Naive thymus-derived CD8-positive, alpha-beta T cell (primary cell): ENCODE measurements around the gene AQP12A. TPM values are rescaled to one million over a fixed set of nuclear protein-coding genes. Genes with fewer than 3 reads are reported as not detected.

Experiments
- ATAC-seq, 2 donors: fragments of 150-1000 bp; cut with Tn5 transposase in 1 of 2; sonication (Bioruptor Pico), chemical (Tn5 transposase) in 1 of 2; 1 replicate in 1 of 2; 2 replicates in 1 of 2; pipeline ENCODE4 v1.10.0; 2021; ENCODE audit warnings: mild to moderate bottlenecking in 2 of 2, moderate library complexity in 2 of 2
- POLR2A ChIA-PET: fragments of 350-600 bp; sonication (Branson Sonifier 250); formaldehyde crosslinking; loops from one replicate; lab custom pipeline; 2021; ENCODE audit warnings: antibody characterized with exemption; lab: Charles Lee
- DNase-seq, 10 donors: peaks; one replicate each; pipeline versions ENCODE4 v3.0.0 to v3.0.0-alpha.2; 2020 to 2022
- H3K27ac Mint-ChIP-seq, 10 donors: one replicate each; pipeline ENCODE4 v1.8.0; 2020 to 2022; ENCODE audit warnings: mild to moderate bottlenecking in 10 of 10, mixed read lengths in 10 of 10, moderate library complexity in 4 of 10, inconsistent platforms in 1 of 10
- H3K27me3 Mint-ChIP-seq, 5 donors: one replicate each; pipeline ENCODE4 v1.8.0; 2021 to 2022; ENCODE audit warnings: mixed read lengths in 5 of 5
- H3K36me3 Mint-ChIP-seq, 3 donors: one replicate each; pipeline ENCODE4 v1.8.0; 2020 to 2022; ENCODE audit warnings: mixed read lengths in 3 of 3, mild to moderate bottlenecking in 2 of 3, inconsistent platforms in 1 of 3
- H3K4me1 Mint-ChIP-seq, 4 donors: one replicate each; pipeline ENCODE4 v1.8.0; 2021 to 2022; ENCODE audit warnings: mixed read lengths in 4 of 4
- H3K4me3 Mint-ChIP-seq, 10 donors: one replicate each; pipeline ENCODE4 v1.8.0; 2020 to 2022; ENCODE audit warnings: mild to moderate bottlenecking in 10 of 10, mixed read lengths in 10 of 10, moderate library complexity in 6 of 10, inconsistent platforms in 1 of 10
- H3K9me3 Mint-ChIP-seq, 9 donors: one replicate each; pipeline ENCODE4 v1.8.0; 2020 to 2022; ENCODE audit warnings: mixed read lengths in 9 of 9, mild to moderate bottlenecking in 3 of 9, inconsistent platforms in 1 of 9, moderate library complexity in 1 of 9
- polyA plus RNA-seq, 3 donors: library from polyadenylated mRNA; unstranded; fragments of 300-500 nt; fragmentation: Illumina TruSeq; gene quantifications; one replicate each; pipeline ENCODE4 v1.2.3, GENCODE V29; 2021
- total RNA-seq, 8 experiments: library from RNA in 2 of 8; stranded (reverse) in 2 of 8; gene quantifications; one replicate each; pipeline ENCODE4 v1.2.3 and lab custom pipeline; 2021 to 2026

Gene AQP12A
- total and polyA plus RNA-seq, 5 experiments from 2014 or later = not detected

- Mint-ChIP-seq H3K36me3 (no peaks in the 10 kb centered on the region), H3K27ac (no peak overlapping the region), H3K4me1 (no peaks in the 10 kb centered on the region), H3K4me3 (no peak overlapping the region), H3K27me3 (peaks cover 0 to under 1% (median 0%) of the 10 kb centered on the region in 5 donors), H3K9me3 (no peaks in the 10 kb centered on the region)
- DNase-seq = no peak
- POLR2A ChIA-PET = no interaction called here
- no peak for ATAC-seq
These were observed 26.3 kb downstream of the AQP12A start for GRCh38 chr2:240717681-240718581.

GRCh38 chr2:240718896-240719490, 27.3 kb downstream of the AQP12A start:
- Mint-ChIP-seq H3K4me3 (no peak overlapping the region), H3K9me3 (no peaks in the 10 kb centered on the region), H3K4me1 (no peaks in the 10 kb centered on the region), H3K27me3 (peaks cover 0 to 2% (median 0%) of the 10 kb centered on the region in 5 donors), H3K27ac (no peak overlapping the region), H3K36me3 (no peaks in the 10 kb centered on the region)
- no peak for ATAC-seq
- no peak for DNase-seq
- POLR2A ChIA-PET = no interaction called here

GRCh38 chr2:240719676-240720545, 28.2 kb downstream of the AQP12A start:
- DNase-seq = no peak
- no peaks in the 10 kb centered on the region for H3K9me3 Mint-ChIP-seq
- H3K36me3 Mint-ChIP-seq = no peaks in the 10 kb centered on the region
- ATAC-seq = no peak
- POLR2A ChIA-PET = no interaction called here
- no peaks in the 10 kb centered on the region for H3K4me1 Mint-ChIP-seq
- no peak overlapping the region for H3K4me3 Mint-ChIP-seq
- no peak overlapping the region for H3K27ac Mint-ChIP-seq
- H3K27me3 Mint-ChIP-seq = peaks cover 0 to 2% (median 0%) of the 10 kb centered on the region in 5 donors

- no peak overlapping the region for H3K4me3 Mint-ChIP-seq
- H3K27me3 Mint-ChIP-seq = peaks cover 0 to 2% (median 0%) of the 10 kb centered on the region in 5 donors
- no peaks in the 10 kb centered on the region for H3K36me3 Mint-ChIP-seq
- DNase-seq (no peak), ATAC-seq (no peak)
- POLR2A ChIA-PET = no interaction called here
- no peaks in the 10 kb centered on the region for H3K9me3 Mint-ChIP-seq
- H3K4me1 Mint-ChIP-seq = no peaks in the 10 kb centered on the region
- no peak overlapping the region for H3K27ac Mint-ChIP-seq
These were observed 29.3 kb downstream of the AQP12A start for GRCh38 chr2:240720686-240721595.

GRCh38 chr2:240721596-240722180, 30.0 kb downstream of the AQP12A start:
- Mint-ChIP-seq H3K9me3 (no peaks in the 10 kb centered on the region), H3K36me3 (no peaks in the 10 kb centered on the region), H3K27me3 (peaks cover 0 to 2% (median 0%) of the 10 kb centered on the region in 5 donors), H3K4me3 (no peak overlapping the region), H3K4me1 (no peaks in the 10 kb centered on the region), H3K27ac (no peak overlapping the region)
- POLR2A ChIA-PET = interaction anchor here (0.7 kb wide), 1 partner anchor 43 kb away, joined by 3 read pairs; no protein-coding TSS in a partner anchor
- DNase-seq = no peak
- no peak for ATAC-seq

- no peak for ATAC-seq
- no peaks in the 10 kb centered on the region for H3K36me3 Mint-ChIP-seq
- POLR2A ChIA-PET = interaction anchor here (0.7 kb wide), 1 partner anchor 43 kb away, joined by 3 read pairs; no protein-coding TSS in a partner anchor
- DNase-seq = no peak
- H3K4me1 Mint-ChIP-seq = no peaks in the 10 kb centered on the region
- no peak overlapping the region for H3K4me3 Mint-ChIP-seq
- no peaks in the 10 kb centered on the region for H3K9me3 Mint-ChIP-seq
- peaks cover 0 to 2% (median 0%) of the 10 kb centered on the region in 5 donors for H3K27me3 Mint-ChIP-seq
- no peak overlapping the region for H3K27ac Mint-ChIP-seq
These were observed 30.7 kb downstream of the AQP12A start for GRCh38 chr2:240722376-240722775.

- POLR2A ChIA-PET = no interaction called here
- Mint-ChIP-seq H3K9me3 (no peaks in the 10 kb centered on the region), H3K27me3 (peaks cover 0 to 2% (median 0%) of the 10 kb centered on the region in 5 donors), H3K4me3 (no peak overlapping the region), H3K36me3 (no peaks in the 10 kb centered on the region), H3K4me1 (no peaks in the 10 kb centered on the region), H3K27ac (no peak overlapping the region)
- ATAC-seq = no peak
- DNase-seq = no peak
These were observed 31.4 kb downstream of the AQP12A start for GRCh38 chr2:240722796-240723735.

GRCh38 chr2:240723851-240724250, 32.2 kb downstream of the AQP12A start:
- Mint-ChIP-seq H3K4me1 (no peaks in the 10 kb centered on the region), H3K9me3 (no peaks in the 10 kb centered on the region), H3K36me3 (no peaks in the 10 kb centered on the region), H3K27ac (no peak overlapping the region), H3K4me3 (no peak overlapping the region), H3K27me3 (peaks cover 0 to 2% (median 0%) of the 10 kb centered on the region in 5 donors)
- DNase-seq (no peak), ATAC-seq (no peak)
- POLR2A ChIA-PET = no interaction called here

- no peaks in the 10 kb centered on the region for H3K36me3 Mint-ChIP-seq
- H3K9me3 Mint-ChIP-seq = no peaks in the 10 kb centered on the region
- H3K27ac Mint-ChIP-seq = peak overlapping the region in 1 of 10 donors; percentile 33
- POLR2A ChIA-PET = no interaction called here
- ATAC-seq (no peak), DNase-seq (no peak)
- peaks cover 0 to 3% (median 0%) of the 10 kb centered on the region in 5 donors for H3K27me3 Mint-ChIP-seq
- H3K4me1 Mint-ChIP-seq = no peaks in the 10 kb centered on the region
- H3K4me3 Mint-ChIP-seq = no peak overlapping the region
These were observed 32.8 kb downstream of the AQP12A start for GRCh38 chr2:240724431-240724830.

GRCh38 chr2:240725266-240725665, 33.6 kb downstream of the AQP12A start:
- ATAC-seq = no peak
- DNase-seq = no peak
- no peaks in the 10 kb centered on the region for H3K9me3 Mint-ChIP-seq
- POLR2A ChIA-PET = no interaction called here
- no peak overlapping the region for H3K27ac Mint-ChIP-seq
- H3K36me3 Mint-ChIP-seq = no peaks in the 10 kb centered on the region
- no peaks in the 10 kb centered on the region for H3K4me1 Mint-ChIP-seq
- peaks cover 0 to 5% (median 0%) of the 10 kb centered on the region in 5 donors for H3K27me3 Mint-ChIP-seq
- H3K4me3 Mint-ChIP-seq = no peak overlapping the region

GRCh38 chr2:240725671-240726070, 34.0 kb downstream of the AQP12A start:
- H3K27me3 Mint-ChIP-seq = peaks cover 0 to 6% (median 0%) of the 10 kb centered on the region in 5 donors
- ATAC-seq (no peak), DNase-seq (no peak)
- H3K36me3 Mint-ChIP-seq = no peaks in the 10 kb centered on the region
- no peak overlapping the region for H3K27ac Mint-ChIP-seq
- H3K4me1 Mint-ChIP-seq = no peaks in the 10 kb centered on the region
- H3K4me3 Mint-ChIP-seq = no peak overlapping the region
- POLR2A ChIA-PET = no interaction called here
- H3K9me3 Mint-ChIP-seq = no peaks in the 10 kb centered on the region
